GM21723 (cell line): ENCODE results near the gene GNB1L.

Experiments
- ATAC-seq: cut with Tn5 transposase; IDR thresholded peaks from one replicate; pipeline ENCODE4 v1.9.1; 2021; ENCODE audit warnings: mild to moderate bottlenecking, moderate library complexity; ENCODE audit not compliant: unreplicated experiment

Gene GNB1L

DNA sequence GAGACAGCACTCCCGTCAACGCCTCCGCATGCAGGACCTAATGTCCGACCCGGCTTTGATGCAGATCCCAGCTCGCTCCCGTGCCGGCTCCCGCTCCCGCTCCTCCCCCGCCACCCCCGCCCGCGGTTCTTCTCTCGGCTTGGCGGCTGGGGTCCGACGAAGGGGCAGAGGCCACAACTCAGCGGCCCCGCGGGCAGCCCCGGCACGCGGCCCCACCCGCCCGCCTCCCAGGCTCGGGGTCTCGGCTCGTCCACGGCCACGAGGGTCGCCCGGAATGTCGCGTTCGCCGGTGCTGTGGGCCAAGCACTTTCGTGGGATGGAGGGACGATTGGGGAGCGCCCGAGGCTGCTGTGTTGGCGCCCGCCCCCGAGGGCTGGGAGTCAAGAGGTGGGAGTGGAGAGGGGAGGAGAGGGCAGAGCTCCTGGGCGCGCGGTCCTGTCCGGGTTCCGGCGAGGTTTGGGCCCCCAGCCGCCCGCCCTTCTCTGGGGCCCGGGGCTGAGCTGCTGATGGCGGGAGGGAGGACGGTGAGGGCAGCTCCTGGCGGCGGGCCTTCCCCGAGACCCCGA lies 99.4 kb downstream of the GNB1L start:
- no peak for ATAC-seq

GRCh38 chr22:19754701-19755144 lies 100.0 kb downstream of the GNB1L start:
- ATAC-seq = no peak

GRCh38 chr22:19753996-19754700 lies 100.5 kb downstream of the GNB1L start:
- no peak for ATAC-seq

DNA sequence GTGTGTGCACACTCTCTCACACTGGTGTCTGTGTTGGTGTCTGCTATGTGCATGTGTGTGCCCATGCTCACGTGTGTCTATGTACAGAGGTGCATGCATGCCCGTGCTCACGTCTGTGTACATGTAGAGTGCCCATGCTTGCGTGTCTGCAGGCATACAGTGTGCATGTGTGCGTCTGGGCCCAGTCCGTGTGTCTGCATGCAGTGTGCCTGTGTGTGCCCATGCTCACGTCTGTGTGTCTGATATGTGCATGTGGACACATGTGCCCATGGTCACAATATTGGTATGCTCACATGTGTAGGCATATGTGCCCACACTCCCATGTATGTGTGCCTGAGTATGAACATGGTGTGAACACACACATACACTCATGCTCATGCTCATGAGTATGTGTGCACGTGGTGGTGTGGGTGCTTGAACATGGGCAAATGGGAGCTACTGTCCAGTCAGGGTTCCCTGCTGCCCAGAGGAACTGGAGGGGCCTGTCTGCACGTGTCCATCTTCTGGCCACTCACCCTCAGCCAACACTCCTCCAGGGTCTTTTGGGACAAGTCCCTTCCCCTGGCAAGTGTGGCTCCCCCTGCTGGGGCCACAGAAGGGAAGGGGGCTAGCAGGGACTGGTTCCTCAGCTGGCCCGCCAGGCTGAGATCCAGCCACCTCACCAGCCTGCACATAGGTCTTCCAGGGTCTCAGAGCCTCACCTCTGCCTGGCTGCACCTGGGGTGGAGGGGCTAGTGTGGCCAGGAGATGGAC lies 101.4 kb downstream of the GNB1L start:
- no peak for ATAC-seq

DNA sequence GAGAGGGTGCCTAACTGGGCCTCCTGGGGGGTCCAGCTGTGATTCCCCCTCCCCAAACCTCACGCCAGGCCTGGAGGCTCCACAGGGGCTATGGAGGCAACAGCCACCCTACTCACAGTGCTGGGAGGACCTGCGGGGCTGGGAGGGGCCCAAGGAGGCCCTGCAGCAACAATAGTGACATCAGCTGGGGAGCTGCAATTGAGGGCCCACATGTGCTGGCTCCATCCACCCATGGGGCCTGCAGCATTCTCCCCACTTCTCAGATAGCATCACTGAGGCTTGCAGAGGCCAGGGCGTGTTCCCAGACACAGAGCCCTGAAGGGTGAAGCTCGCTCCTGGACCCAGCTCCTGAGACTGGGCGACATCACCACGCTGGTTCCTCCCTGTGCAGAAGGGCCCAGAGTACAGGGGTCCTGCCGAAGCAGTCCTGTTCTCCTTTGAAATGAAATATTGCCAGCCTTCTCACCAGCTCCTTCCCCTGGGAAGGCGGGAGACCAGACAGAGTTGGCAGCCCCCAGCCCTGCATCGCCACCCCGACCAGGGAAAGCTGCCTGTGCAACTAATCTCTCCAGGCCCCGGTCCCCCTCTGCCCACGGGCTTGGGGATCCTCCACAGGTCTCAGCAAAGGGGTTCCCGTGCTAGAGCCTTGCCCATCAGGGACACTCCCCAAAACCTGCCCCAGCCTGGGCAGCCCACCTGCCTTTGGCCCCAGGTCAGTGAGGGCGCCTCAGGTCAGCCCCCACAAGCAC lies 103.0 kb downstream of the GNB1L start:
- ATAC-seq = no peak

GRCh38 chr22:19750507-19751490 lies 103.9 kb downstream of the GNB1L start:
- no peak for ATAC-seq

GRCh38 chr22:19749876-19750275 lies 104.8 kb downstream of the GNB1L start:
- ATAC-seq = no peak

GRCh38 chr22:19748991-19749664 lies 105.5 kb downstream of the GNB1L start:
- no peak for ATAC-seq

- ATAC-seq = no peak
These were observed 106.5 kb downstream of the GNB1L start for GRCh38 chr22:19748139-19748538.

GRCh38 chr22:19747551-19747950 lies 107.1 kb downstream of the GNB1L start:
- ATAC-seq = no peak

GRCh38 chr22:19746726-19747125 lies 107.9 kb downstream of the GNB1L start:
- ATAC-seq = no peak

- no peak for ATAC-seq
These were observed 109.2 kb downstream of the GNB1L start for GRCh38 chr22:19745155-19746101.

- ATAC-seq = no peak
These were observed 110.2 kb downstream of the GNB1L start for GRCh38 chr22:19744350-19745006.

DNA sequence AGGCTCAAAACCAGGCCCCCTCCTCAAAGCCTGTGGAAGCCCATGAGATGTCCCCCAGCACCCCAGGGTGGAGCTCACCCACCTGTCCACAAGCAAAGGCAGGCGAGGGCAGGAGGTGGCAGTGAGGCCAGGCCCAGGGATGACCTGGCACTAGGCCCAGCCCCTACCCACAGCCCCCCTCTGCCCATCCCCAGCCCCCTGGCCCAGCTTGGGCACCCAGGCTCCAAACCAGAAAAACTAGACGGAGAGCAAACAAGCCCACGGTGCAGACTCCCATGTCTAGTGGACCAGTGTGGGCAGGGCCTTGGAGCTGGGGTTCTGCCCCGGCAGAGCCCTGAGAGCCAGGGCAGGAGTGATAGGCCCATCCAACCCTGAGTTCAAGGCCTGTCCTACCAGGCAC lies 111.0 kb downstream of the GNB1L start:
- no peak for ATAC-seq

- ATAC-seq = no peak
These were observed 111.6 kb downstream of the GNB1L start for GRCh38 chr22:19743081-19743480.

DNA sequence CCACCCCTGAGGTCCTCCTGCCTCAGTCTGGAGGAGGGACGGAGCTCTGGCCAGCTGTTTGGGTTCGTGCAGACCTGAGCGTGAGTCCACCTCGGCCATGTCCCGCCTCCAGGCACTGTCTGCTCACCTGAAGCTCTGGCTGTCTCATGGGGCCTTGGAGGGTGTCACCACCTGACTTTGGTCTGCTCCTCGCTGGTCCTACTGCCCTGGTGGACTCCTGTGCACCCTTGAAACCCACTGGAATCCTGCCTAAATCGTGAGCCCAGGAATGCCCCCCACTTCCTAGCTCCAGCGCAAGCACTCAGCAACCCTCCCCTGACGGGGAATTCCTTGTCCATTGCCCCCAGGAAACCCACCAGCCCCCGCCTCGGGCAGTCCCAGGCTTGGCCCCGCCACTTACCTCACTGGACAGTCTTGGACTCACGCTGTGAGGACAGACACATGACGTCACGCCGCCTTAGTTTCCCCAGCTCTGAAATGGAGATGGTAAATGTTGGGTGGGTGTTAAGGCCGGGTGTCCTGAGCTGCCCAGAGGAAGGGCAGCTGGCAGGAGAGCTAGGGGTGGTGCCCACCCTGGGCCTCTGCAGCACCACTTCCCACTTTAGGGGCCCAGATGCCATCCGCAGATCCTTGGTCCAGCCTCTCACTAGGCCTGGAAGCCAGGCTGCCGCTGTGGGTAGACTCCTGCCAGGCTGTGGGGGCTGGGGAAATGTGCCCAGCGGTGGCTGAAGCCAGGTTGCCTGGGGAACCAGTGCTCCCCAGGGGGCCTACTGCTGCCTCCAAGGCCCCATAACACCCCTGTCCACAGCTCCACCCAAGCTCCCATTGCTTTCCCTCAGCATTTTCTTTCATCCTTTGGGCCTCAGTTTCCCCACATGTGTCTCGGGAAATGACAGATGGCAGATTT lies 112.3 kb downstream of the GNB1L start:
- ATAC-seq = no peak

DNA sequence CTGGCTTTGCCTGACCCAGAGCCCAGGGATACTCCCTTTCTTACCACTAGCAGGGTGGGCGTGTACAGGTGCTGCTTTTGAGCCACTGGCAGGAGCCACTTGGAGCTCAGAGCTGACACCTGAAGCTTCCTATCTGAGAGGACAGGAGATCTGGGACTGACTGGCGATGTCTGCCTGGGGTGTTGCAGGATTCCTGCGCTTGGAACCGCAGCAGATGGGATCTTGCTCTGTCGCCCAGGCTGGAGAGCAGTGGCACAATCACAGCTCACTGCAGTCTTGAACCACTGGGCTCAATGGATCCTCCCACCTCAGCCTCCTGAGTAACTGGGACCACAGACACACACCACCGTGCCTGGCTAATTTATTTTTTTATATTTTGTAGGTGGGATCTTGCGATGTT lies 113.6 kb downstream of the GNB1L start:
- no peak for ATAC-seq
